Upper lobe of left lung (tissue), 4 donors: ENCODE results near the gene CIRBP.

Source experiments
- EP300 ChIP-seq, 4 donors: sonication (generic); formaldehyde crosslinking; IDR thresholded peaks; one replicate each; pipeline ENCODE4 v1.5.1; 2017; ENCODE audit warnings: antibody characterized with exemption in 4 of 4, control low read depth in 2 of 4
- POLR2A ChIP-seq, 4 donors: fragments of 450-650 bp; IDR thresholded peaks; one replicate each; pipeline ENCODE4 v1.5.1; 2016 to 2017; ENCODE audit warnings: antibody characterized with exemption in 4 of 4, mild to moderate bottlenecking in 2 of 4
- TF ChIP-seq, protein P1 (sequence below), 6 experiments: fragments of 450-650 bp in 4 of 6; fragments of 200-600 bp in 2 of 6; sonication (generic) in 2 of 6; IDR thresholded peaks; one replicate each; pipeline ENCODE4 v1.5.1; 2016 to 2019; ENCODE audit warnings: antibody characterized with exemption in 6 of 6

DNA sequence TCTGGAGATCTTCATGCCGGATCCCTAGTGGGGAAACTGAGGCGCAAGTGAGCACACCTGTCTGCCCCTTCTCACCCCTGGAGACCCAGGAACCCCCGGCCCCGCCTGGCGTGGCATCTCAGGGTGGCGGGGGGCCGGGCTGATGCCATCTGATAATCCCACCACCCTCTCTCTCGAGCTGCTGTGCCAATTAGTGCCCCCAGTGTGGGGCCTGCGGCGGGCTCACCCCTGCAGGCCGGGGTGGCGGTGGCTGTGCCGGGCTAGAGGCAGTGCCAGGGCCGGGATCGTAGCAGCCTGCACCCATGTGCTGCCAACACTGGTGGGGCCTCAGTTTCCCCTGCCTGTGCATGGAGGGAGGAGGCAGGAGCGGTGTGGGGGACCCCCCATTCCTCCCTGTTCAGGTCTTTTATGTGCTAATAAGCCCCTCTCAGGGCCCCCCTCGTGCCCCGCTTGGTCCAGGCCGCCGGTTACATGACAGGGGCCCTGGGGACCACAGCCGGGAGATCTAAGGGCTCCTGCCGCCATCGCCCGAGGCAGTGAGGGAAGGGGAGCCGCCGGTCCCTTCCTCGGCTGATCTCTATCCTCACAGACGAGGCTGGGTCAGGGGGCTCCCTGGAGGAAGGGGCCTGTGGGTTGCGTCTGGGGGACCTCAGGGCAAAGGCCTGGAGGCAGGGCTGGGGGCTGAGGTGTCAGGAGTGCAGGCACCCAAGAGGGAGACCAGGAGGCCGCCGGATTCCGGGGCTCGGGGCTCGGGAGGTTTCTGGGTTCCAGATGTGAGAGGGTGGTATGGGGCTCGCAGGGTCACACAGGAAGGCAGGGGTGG lies 24.9 kb downstream of the CIRBP start:
- TF ChIP-seq EP300 (IDR thresholded peaks at IDR 0.05) = no peak
- TF ChIP-seq, protein P1, sequence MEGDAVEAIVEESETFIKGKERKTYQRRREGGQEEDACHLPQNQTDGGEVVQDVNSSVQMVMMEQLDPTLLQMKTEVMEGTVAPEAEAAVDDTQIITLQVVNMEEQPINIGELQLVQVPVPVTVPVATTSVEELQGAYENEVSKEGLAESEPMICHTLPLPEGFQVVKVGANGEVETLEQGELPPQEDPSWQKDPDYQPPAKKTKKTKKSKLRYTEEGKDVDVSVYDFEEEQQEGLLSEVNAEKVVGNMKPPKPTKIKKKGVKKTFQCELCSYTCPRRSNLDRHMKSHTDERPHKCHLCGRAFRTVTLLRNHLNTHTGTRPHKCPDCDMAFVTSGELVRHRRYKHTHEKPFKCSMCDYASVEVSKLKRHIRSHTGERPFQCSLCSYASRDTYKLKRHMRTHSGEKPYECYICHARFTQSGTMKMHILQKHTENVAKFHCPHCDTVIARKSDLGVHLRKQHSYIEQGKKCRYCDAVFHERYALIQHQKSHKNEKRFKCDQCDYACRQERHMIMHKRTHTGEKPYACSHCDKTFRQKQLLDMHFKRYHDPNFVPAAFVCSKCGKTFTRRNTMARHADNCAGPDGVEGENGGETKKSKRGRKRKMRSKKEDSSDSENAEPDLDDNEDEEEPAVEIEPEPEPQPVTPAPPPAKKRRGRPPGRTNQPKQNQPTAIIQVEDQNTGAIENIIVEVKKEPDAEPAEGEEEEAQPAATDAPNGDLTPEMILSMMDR (IDR thresholded peaks at IDR 0.05) = no peak
- TF ChIP-seq POLR2A (IDR thresholded peaks at IDR 0.05) = no peak
